Motor neuron (in vitro differentiated cells): ENCODE measurements around the gene AGBL3. TPM values are rescaled to one million over a fixed set of nuclear protein-coding genes. Genes with fewer than 3 reads are reported as not detected.
"Not testable (repeated sequence)": the region's sequence is repeated elsewhere in the genome, so short reads cannot be mapped to it uniquely, and the experiment has no call there.

Experiments
- ATAC-seq, 8 experiments: fragments of 200-7000 bp; cut with Tn5 transposase; replicated peaks in 6 of 8; 2 replicates each; pipeline ENCODE4 v1.8.0; 2021; ENCODE audit warnings: mild to moderate bottlenecking in 8 of 8, moderate library complexity in 8 of 8
- H3K27ac ChIP-seq, 2 donors: fragments of 250-450 bp; sonication (Bioruptor Pico); 2 replicates each; pipeline ENCODE4 v1.9.0; 2021; ENCODE audit warnings: antibody characterized with exemption in 2 of 2, mild to moderate bottlenecking in 2 of 2, moderate library complexity in 1 of 2
- H3K4me1 ChIP-seq, 2 donors: fragments of 250-450 bp; sonication (Bioruptor Pico); replicated peaks in 1 of 2; 2 replicates each; pipeline ENCODE4 v1.6.1; 2021; ENCODE audit warnings: antibody characterized with exemption in 2 of 2, mild to moderate bottlenecking in 2 of 2, moderate library complexity in 1 of 2
- H3K4me3 ChIP-seq, 5 donors: fragments of 250-450 bp; sonication (Bioruptor Pico); 2 replicates each; pipeline ENCODE4 v1.9.0; 2021; ENCODE audit warnings: antibody characterized with exemption in 5 of 5, mild to moderate bottlenecking in 5 of 5, moderate library complexity in 4 of 5
- WGBS, 10 experiments: fragments of 450-650 bp; shearing (Covaris generic); methylation state at CpG; one replicate each; pipeline ENCODE4 v1.0.0; 2022; 5-methylcytosine and 5-hydroxymethylcytosine counted together
- in situ Hi-C, 9 experiments: fragments of 400-800 bp; cut with MboI; loops; one replicate each; pipeline ENCODE4 v1.15.0; 2021; ENCODE audit warnings: low sequenced_read_pairs in 9 of 9, low pct_unique_long_range_greater_than_20kb in 2 of 9; ENCODE audit not compliant: unreplicated experiment in 9 of 9
- total RNA-seq, 8 experiments: library from RNA; unstranded; fragments of 300-600 nt; gene quantifications; 2 replicates each; pipeline versions ENCODE4 v1.2.3 to v1.2.4, GENCODE V29; 2022

AGBL3 gene
- total RNA-seq, 8 experiments from 2014 or later, result 0.97 to 6.6 (median 2.0) TPM

DNA sequence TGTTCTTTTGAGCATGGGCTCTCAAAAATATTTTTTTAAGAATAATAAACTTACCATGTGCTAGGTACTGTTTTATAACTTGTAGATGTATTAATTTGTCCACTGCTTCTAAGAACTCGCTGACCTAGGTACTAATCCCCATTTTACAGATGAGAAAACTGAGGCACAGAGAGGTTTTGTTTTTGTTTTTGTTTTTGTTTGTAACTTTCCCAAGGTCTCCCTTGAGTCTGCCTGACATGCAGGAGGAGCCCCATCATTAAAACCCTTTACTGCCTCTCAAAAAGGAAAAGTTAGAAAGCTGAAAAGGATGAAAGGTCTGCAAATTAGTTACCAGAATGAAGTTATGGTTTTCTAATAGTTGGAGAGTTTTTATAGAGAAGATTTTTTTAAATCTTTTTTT lies 38.5 kb upstream of the AGBL3 start:
- no peak overlapping the region for H3K27ac ChIP-seq
- in situ Hi-C loops, result no loop called here
- peaks cover 0 to 4% of the 10 kb centered on the region in 2 donors for H3K4me1 ChIP-seq
- WGBS, 10 experiments, result 100% methylated on average over 1 of the region's 1 CpG; no CpG with 5 or more reads in 3 of the 10 experiments
- no peak for ATAC-seq
- H3K4me3 ChIP-seq, result no peak overlapping the region

DNA sequence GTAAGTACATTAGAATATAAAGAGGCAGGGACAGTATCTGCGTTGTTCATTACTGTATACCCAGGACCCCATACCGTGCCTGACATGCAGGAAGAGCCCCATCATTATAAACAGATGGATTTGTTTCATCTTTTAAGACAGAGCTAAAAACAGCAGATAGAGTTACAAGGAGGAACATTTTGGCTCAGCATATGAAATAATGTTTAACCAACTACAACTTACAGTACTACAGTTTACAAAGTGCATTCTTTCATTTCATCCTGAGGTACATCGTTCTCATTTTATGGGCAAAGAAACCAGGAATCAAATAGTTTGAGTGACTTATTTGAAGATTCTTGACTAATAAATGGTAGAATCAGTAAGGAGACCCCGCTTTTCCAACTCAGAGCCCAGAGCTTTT lies 38.1 kb upstream of the AGBL3 start:
- no peak overlapping the region for H3K27ac ChIP-seq
- in situ Hi-C loops, result no loop called here
- ATAC-seq, result no peak
- H3K4me1 ChIP-seq, result peaks cover 0 to 4% of the 10 kb centered on the region in 2 donors
- WGBS, 10 experiments, result 40 to 100% (median 92%) methylated on average over 1 to 4 of the region's 4 CpGs
- no peak overlapping the region for H3K4me3 ChIP-seq

DNA sequence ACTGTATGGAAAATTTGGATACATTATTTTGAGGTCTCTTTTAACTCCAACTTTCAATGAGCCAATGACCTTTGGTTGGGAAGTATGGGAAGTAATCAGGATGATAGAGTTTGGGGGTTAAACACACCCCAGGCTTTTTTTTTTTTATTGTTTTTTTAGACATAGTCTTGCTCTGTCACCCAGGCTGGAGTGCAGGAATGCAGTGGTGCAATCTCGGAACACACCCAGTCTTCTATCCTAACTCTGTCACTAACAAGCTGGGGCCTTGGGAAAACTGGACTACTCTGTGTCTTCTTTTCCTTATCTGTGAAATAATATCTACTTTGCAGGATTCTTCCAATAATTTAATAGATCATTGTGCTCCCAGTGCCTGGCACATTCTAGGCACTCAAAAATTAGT lies 37.6 kb upstream of the AGBL3 start:
- in situ Hi-C loops, result no loop called here
- H3K4me3 ChIP-seq, result no peak overlapping the region
- H3K27ac ChIP-seq, result no peak overlapping the region
- 60 to 88% (median 82%) methylated on average over 1 of the region's 1 CpG; no CpG with 5 or more reads in 6 of the 10 experiments for WGBS, 10 experiments
- peaks cover 0 to 4% of the 10 kb centered on the region in 2 donors for H3K4me1 ChIP-seq
- peak in 2 of 8 experiments; percentile 72 to 74 for ATAC-seq

DNA sequence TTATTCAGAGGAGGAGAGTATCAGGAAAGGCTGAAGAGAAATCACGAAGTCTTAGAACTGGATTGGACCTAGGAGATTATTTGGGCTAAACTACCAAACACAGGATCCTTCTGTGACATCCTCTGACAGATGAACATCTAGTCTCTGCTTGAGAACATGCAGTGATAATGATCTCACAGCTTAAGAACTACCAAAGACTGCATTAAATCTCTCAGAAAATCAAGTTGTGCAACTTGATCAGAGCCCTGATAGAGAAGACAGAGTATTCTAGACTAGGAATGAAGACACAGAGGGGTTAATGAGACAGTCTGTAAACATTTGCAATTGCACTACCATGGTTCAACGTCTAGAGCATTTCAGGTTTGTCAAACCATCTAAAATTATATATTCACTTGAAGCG lies 37.1 kb upstream of the AGBL3 start:
- in situ Hi-C loops, result no loop called here
- 20 to 100% (median 84%) methylated on average over 1 to 3 of the region's 3 CpGs; no CpG with 5 or more reads in 1 of the 10 experiments for WGBS, 10 experiments
- ATAC-seq, result peak in 3 of 8 experiments; percentile 19 to 40 (median 30)
- H3K4me1 ChIP-seq, result peaks cover 0 to 4% of the 10 kb centered on the region in 2 donors
- H3K27ac ChIP-seq, result no peak overlapping the region
- no peak overlapping the region for H3K4me3 ChIP-seq

DNA sequence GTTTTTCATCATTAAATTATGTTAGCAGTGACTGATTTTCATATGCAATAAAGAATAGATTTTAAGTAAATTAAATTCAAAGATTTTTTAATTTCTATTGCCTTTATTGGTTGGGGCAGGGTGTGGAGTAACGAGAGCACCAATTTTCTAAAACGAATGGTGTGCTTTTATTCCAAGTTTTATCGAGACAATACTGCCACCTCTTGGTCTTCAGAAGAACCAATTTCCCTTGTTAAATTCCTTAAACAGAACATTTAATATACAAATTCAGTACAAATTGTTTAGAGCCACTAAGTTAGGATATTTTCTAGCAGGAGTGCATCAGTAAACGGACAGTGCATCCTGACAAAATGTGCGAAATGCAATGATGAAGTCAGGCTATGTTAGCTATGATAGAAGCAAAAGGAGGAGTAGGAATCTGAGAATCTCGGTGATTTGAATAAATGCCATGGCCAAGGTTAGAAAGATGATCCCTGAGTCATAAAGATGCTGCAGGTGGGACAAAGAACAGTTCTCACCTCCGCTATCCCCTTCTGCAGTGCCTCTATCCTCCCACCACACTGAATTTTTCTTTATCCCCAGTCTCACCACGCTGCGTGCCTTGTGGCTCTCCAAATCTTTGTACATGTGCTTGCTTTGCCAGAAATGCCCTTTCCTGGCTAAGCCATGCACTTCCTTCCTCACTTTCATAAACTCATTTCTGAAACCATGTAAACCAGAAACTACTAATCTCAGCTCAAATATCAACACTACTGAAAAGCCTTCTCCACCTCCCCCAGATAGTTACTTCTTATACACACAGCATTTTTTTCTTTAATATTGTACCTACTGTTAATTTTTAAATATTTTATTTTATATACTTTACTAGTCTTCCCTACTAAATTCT lies 31.9 kb upstream of the AGBL3 start:
- Histone ChIP-seq H3K4me1 (no peaks in the 10 kb centered on the region), H3K27ac (no peak overlapping the region), H3K4me3 (no peak overlapping the region)
- WGBS, 10 experiments, result 20 to 96% (median 65%) methylated on average over 1 to 9 of the region's 9 CpGs
- ATAC-seq, result peak in 1 of 8 experiments; percentile 33
- in situ Hi-C loops, result loop anchor here in 3 of 9 experiments (25.0 kb wide), 3 partner anchors 208 to 517 kb away; partner anchors contain the start of gene CYREN (in 1 of the 3)

DNA sequence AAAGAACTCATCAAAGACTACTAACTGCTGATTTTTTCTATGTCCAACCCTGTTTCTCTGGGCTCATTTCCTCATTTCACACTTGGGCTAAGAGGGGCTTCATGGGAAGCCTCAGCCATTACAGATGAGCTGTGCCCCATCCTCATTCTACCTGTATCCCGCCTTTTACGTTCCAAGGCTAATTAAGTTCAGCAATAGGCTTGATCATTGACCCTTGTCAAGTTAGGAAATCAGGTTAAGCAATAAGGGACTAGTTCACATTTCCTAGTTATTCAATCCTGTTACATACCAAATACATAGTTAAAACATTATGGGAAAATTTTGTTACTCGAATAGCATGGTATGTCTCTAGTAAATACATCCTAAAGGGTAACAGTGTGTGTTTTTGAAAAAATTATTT lies 29.3 kb upstream of the AGBL3 start:
- in situ Hi-C loops, result loop anchor here in 3 of 9 experiments (25.0 kb wide), 3 partner anchors 205 to 520 kb away; partner anchors contain the start of gene CYREN (in 1 of the 3)
- ATAC-seq, result no peak
- Histone ChIP-seq H3K4me3 (no peak overlapping the region), H3K4me1 (no peaks in the 10 kb centered on the region), H3K27ac (no peak overlapping the region)
- WGBS, 10 experiments, result 83 to 100% (median 97%) methylated on average over 1 to 3 of the region's 3 CpGs; no CpG with 5 or more reads in 4 of the 10 experiments

DNA sequence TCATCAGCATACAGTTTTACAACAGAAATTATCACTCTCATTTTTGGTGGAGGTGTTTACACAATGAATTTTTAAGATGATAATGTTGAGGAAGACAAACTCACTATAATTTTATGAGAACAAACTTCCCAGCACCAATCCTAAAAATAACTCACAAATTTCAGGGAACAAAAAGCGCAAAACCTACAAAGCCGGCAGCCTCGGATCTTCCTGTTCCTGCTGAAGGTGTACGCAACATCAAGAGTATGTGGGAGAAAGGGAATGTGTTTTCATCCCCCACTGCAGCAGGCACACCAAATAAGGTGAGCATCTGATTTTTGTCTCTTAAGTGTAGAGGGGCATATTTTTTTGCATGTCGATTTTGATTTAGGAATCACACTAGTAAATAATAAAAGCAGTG lies 26.5 kb upstream of the AGBL3 start:
- Histone ChIP-seq H3K4me1 (no peaks in the 10 kb centered on the region), H3K27ac (no peak overlapping the region), H3K4me3 (no peak overlapping the region)
- no peak for ATAC-seq
- 50 to 100% (median 96%) methylated on average over 1 to 5 of the region's 5 CpGs; no CpG with 5 or more reads in 2 of the 10 experiments for WGBS, 10 experiments
- in situ Hi-C loops, result loop anchor here in 3 of 9 experiments (25.0 kb wide), 3 partner anchors 202 to 523 kb away; partner anchors contain the start of gene CYREN (in 1 of the 3)

DNA sequence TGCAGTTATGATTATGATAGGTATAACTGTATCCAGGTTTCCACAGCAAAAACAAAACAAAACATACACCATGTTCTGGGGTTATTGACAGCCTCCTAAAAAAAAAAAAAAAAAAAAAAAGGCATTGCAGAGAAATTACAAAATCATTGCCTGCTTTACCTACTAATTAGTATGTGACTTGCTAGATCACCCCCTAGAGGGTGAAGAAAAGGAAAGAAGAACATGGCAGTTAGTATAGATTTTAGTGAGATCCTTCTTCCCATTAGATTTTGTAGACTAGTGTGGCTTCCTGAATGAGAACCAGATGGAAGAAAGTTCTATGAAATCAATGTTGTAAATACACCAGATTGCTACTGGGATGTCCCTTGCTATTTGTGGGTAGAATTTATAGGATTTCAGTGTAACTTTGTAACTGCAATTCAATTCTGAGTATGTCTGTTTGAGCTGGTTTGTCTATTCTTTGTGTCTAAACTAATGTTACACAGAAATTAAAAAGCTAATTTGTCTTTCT lies 24.0 kb upstream of the AGBL3 start:
- in situ Hi-C loops, result loop anchor here in 3 of 9 experiments (25.0 kb wide), 3 partner anchors 200 to 525 kb away; partner anchors contain the start of gene CYREN (in 1 of the 3)
- Histone ChIP-seq H3K4me1 (no peaks in the 10 kb centered on the region), H3K27ac (no peak overlapping the region), H3K4me3 (no peak overlapping the region)
- no peak for ATAC-seq

DNA sequence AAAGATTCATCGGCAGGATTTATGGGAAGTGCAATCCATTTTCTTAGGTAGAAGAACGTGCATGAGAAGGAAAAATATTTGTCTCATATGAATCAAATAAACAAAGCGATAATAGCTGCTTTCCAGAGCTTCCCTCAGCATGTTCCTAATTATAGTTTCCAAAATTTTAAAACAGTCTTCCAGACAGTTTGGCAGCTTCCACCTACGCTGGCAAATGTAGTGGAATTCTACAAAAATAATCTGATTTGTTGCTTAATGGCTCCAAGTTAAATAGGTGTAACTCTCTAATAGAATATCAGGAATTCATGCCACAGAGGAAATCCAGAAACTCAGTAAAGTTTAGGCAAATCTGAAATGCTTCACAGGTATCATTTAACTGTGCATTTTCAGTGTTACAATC lies 23.3 kb upstream of the AGBL3 start:
- ATAC-seq, result no peak
- WGBS, 10 experiments, result 23 to 94% (median 87%) methylated on average over 3 to 4 of the region's 4 CpGs; no CpG with 5 or more reads in 1 of the 10 experiments
- in situ Hi-C loops, result loop anchor here in 3 of 9 experiments (25.0 kb wide), 3 partner anchors 199 to 526 kb away; partner anchors contain the start of gene CYREN (in 1 of the 3)
- Histone ChIP-seq H3K27ac (no peak overlapping the region), H3K4me1 (no peaks in the 10 kb centered on the region), H3K4me3 (no peak overlapping the region)

DNA sequence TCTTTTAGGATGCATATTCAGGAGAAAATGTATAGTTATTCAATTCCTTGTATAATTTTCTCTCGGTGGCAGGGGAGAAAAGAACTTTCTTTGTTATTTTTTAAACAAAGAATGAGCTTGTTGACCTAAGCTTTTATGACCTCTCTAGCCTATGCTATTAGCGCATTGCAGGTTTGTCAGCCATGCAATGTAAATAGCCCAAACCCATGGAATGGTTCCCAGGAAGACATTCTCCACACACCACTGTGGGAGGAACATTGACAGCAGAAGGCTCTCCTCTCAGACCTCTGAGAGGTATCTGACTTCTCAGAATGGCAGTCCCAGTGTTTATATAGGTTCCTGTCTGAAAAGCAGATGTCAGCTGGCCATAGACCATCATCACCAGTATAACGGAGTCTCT lies 19.6 kb upstream of the AGBL3 start:
- Histone ChIP-seq H3K27ac (no peak overlapping the region), H3K4me1 (no peaks in the 10 kb centered on the region), H3K4me3 (no peak overlapping the region)
- in situ Hi-C loops, result loop anchor here in 3 of 9 experiments (25.0 kb wide), 3 partner anchors 196 to 529 kb away; partner anchors contain the start of gene CYREN (in 1 of the 3)
- ATAC-seq, result peak in 1 of 8 experiments; percentile 20
- WGBS, 10 experiments, result 9 to 100% (median 57%) methylated on average over 1 to 3 of the region's 3 CpGs; no CpG with 5 or more reads in 2 of the 10 experiments

DNA sequence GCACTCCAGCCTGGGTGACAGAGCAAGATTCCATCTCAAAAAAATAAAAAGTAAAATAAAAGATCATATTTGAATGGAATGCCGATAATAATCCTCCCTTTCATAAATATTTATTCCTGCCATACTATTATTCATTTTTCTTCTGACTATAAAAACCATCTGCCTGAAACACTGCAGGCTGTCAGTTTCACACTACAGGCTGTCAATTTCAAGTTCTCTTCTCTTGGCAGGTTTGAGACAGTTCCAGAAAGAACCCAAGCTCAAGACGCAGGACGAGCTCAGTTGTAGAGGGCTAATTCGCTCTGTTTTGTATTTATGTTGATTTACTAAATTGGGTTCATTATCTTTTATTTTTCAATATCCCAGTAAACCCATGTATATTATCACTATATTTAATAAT lies 18.2 kb upstream of the AGBL3 start:
- Histone ChIP-seq H3K27ac (no peak overlapping the region), H3K4me3 (no peak overlapping the region), H3K4me1 (no peaks in the 10 kb centered on the region)
- WGBS, 10 experiments, result 74 to 100% (median 93%) methylated on average over 3 to 4 of the region's 4 CpGs; no CpG with 5 or more reads in 1 of the 10 experiments
- in situ Hi-C loops, result loop anchor here in 3 of 9 experiments (25.0 kb wide), 3 partner anchors 194 to 531 kb away; partner anchors contain the start of gene CYREN (in 1 of the 3)
- peak in 1 of 8 experiments; percentile 37 for ATAC-seq

DNA sequence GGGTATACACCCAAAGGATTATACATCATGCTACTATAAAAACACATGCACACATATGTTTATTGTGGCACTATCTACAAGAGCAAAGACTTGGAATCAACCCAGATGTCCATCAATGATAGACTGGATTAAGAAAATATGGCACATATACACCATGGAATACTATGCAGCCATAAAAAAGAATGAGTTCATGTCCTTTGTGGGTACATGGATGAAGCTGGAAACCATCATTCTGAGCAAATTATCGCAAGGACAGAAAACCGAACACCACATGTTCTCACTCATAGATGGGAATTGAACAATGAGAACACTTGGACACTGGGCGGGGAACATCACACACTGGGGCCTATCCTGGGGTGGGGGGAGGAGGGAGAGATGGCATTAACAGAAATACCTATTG lies 4.7 kb upstream of the AGBL3 start:
- not testable (repeated sequence) for H3K4me1 ChIP-seq, H3K27ac ChIP-seq, ATAC-seq, H3K4me3 ChIP-seq
- WGBS, 10 experiments, result 61 to 100% (median 90%) methylated on average over 2 to 3 of the region's 3 CpGs; no CpG with 5 or more reads in 6 of the 10 experiments
- in situ Hi-C loops, result loop anchor here in 1 of 9 experiments (25.0 kb wide), 1 partner anchor 181 kb away; the partner anchor contains the start of gene CYREN
